Endothelial cell (in vitro differentiated cells): ENCODE data around the gene CNOT2. TPM values are rescaled to one million over a fixed set of nuclear protein-coding genes. Genes with fewer than 3 reads are reported as not detected.
A peak's percentile ranks its signal among the peaks of the same experiment; 100 is the strongest.

Source experiments
- DNase-seq: peaks from one replicate; pipeline ENCODE4 v3.0.0; 2021; ENCODE audit warnings: low spot score
- H3K27ac Mint-ChIP-seq: one replicate; pipeline ENCODE4 v1.8.0; 2021; ENCODE audit warnings: mixed read lengths, inconsistent platforms; ENCODE audit not compliant: unreplicated experiment
- H3K27me3 Mint-ChIP-seq: one replicate; pipeline ENCODE4 v1.8.0; 2021; ENCODE audit warnings: mild to moderate bottlenecking, moderate library complexity, mixed read lengths, inconsistent platforms; ENCODE audit not compliant: unreplicated experiment
- H3K36me3 Mint-ChIP-seq: one replicate; pipeline ENCODE4 v1.8.0; 2021; ENCODE audit warnings: mild to moderate bottlenecking, low read depth, mixed read lengths, inconsistent platforms; ENCODE audit not compliant: unreplicated experiment
- H3K4me1 Mint-ChIP-seq: one replicate; pipeline ENCODE4 v1.8.0; 2021; ENCODE audit warnings: mild to moderate bottlenecking, mixed read lengths, inconsistent platforms; ENCODE audit not compliant: unreplicated experiment
- H3K4me3 Mint-ChIP-seq: one replicate; pipeline ENCODE4 v1.8.0; 2021; ENCODE audit warnings: mild to moderate bottlenecking, mixed read lengths, inconsistent platforms; ENCODE audit not compliant: unreplicated experiment
- H3K9me3 Mint-ChIP-seq: one replicate; pipeline ENCODE4 v1.8.0; 2021; ENCODE audit warnings: mixed read lengths, inconsistent platforms; ENCODE audit not compliant: unreplicated experiment
- CTCF ChIP-seq: fragments of 200-600 bp; sonication (generic); IDR thresholded peaks from one replicate; pipeline ENCODE4 v1.5.0; 2021; ENCODE audit warnings: antibody characterized with exemption; ENCODE audit not compliant: unreplicated experiment
- total RNA-seq: library from RNA; stranded (reverse); fragmentation: NEBNext Ultra II Directional; extraction: Animal tissue kit (Norgen Biotek cat#: 25700); gene quantifications from one replicate; pipeline ENCODE4 v1.2.1, GENCODE V29; 2021; ENCODE audit not compliant: unreplicated experiment

CNOT2 gene
- total RNA-seq, 1 donor from 2014 or later: 136 TPM

DNA sequence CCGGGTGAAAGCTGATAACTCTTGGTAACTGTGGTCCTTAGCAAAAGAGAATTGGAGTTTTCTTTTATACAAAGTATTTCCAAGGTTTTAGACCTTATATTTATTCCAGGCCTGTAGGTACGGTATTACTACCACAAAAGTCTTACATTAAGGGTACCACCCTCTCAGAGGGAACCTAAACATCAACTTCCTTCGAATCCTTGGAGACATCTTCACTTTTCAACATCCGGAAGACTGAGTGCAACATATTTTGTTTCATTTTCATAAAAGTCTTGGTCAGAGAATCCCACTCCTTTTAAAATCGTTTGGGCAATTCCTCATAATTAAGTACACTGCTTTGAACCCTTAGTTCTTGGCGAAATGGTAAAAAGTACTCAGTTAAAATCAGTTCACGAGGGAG, 1.2 kb downstream of the CNOT2 start:
- Mint-ChIP-seq H3K27ac (peak overlapping the region; percentile 99), H3K27me3 (peaks cover 15% of the 10 kb centered on the region), H3K4me3 (peak overlapping the region; percentile 95), H3K36me3 (peaks cover 39% of the 10 kb centered on the region), H3K4me1 (peaks cover 55% of the 10 kb centered on the region), H3K9me3 (no peaks in the 10 kb centered on the region)
- no peak for DNase-seq
- TF ChIP-seq CTCF: no peak

- Mint-ChIP-seq H3K4me1 (peaks cover 54% of the 10 kb centered on the region), H3K4me3 (peak overlapping the region; percentile 95), H3K27ac (peak overlapping the region; percentile 99), H3K9me3 (no peaks in the 10 kb centered on the region), H3K27me3 (peaks cover 15% of the 10 kb centered on the region), H3K36me3 (peaks cover 28% of the 10 kb centered on the region)
- TF ChIP-seq CTCF: no peak
- no peak for DNase-seq
Measured at GRCh38 chr12:70245458-70245857, 2.2 kb downstream of the CNOT2 start.

GRCh38 chr12:70246580-70246979, 3.3 kb downstream of the CNOT2 start:
- peaks cover 15% of the 10 kb centered on the region for H3K27me3 Mint-ChIP-seq
- no peaks in the 10 kb centered on the region for H3K9me3 Mint-ChIP-seq
- H3K36me3 Mint-ChIP-seq: peaks cover 20% of the 10 kb centered on the region
- H3K4me3 Mint-ChIP-seq: no peak overlapping the region
- no peak for TF ChIP-seq CTCF
- no peak overlapping the region for H3K27ac Mint-ChIP-seq
- DNase-seq: no peak
- H3K4me1 Mint-ChIP-seq: peaks cover 57% of the 10 kb centered on the region

GRCh38 chr12:70247653-70248199, 4.5 kb downstream of the CNOT2 start:
- no peaks in the 10 kb centered on the region for H3K9me3 Mint-ChIP-seq
- no peak for TF ChIP-seq CTCF
- H3K36me3 Mint-ChIP-seq: peaks cover 15% of the 10 kb centered on the region
- peak overlapping the region; percentile 44 for H3K27ac Mint-ChIP-seq
- DNase-seq: no peak
- peak overlapping the region; percentile 52 for H3K4me3 Mint-ChIP-seq
- peaks cover 54% of the 10 kb centered on the region for H3K4me1 Mint-ChIP-seq
- peaks cover 10% of the 10 kb centered on the region for H3K27me3 Mint-ChIP-seq

GRCh38 chr12:70248876-70249275, 5.6 kb downstream of the CNOT2 start:
- Mint-ChIP-seq H3K4me3 (no peak overlapping the region), H3K27me3 (peaks cover 7% of the 10 kb centered on the region), H3K9me3 (no peaks in the 10 kb centered on the region), H3K4me1 (peaks cover 57% of the 10 kb centered on the region), H3K27ac (peak overlapping the region; percentile 8), H3K36me3 (peaks cover 14% of the 10 kb centered on the region)
- no peak for TF ChIP-seq CTCF
- DNase-seq: no peak
